Coronary artery (tissue), 2 donors: ENCODE data around the gene DPP10.

ENCODE experiments used
- DNase-seq: peaks from one replicate; pipeline ENCODE4 v3.0.0-alpha.2; 2017; ENCODE audit warnings: low spot score
- H3K27ac ChIP-seq, 2 donors: fragments of 200-600 bp; sonication (generic); one replicate each; pipeline ENCODE4 v1.5.1; 2016 to 2019
- H3K4me3 ChIP-seq: fragments of 200-600 bp; sonication (generic); 2 replicates; pipeline ENCODE4 v1.5.1; 2016; ENCODE audit warnings: mild to moderate bottlenecking, moderate library complexity
- CTCF ChIP-seq: fragments of 200-600 bp; sonication (generic); IDR thresholded peaks from one replicate; pipeline ENCODE4 v1.5.1; 2019; ENCODE audit warnings: antibody characterized with exemption

DPP10 gene

GRCh38 chr2:115219296-115219695 is 776.9 kb downstream of the DPP10 start:
- TF ChIP-seq CTCF = no peak

GRCh38 chr2:115234186-115234585 is 791.7 kb downstream of the DPP10 start:
- TF ChIP-seq CTCF = no peak
- Histone ChIP-seq H3K27ac (no peak overlapping the region), H3K4me3 (no peak overlapping the region)
- no peak for DNase-seq

More at GRCh38 chr2:115219296-115219695, 776.9 kb downstream of the DPP10 start:
- no peak for DNase-seq
- no peak overlapping the region for H3K27ac ChIP-seq
- no peak overlapping the region for H3K4me3 ChIP-seq

- no peak for DNase-seq
- TF ChIP-seq CTCF = no peak
- Histone ChIP-seq H3K27ac (no peak overlapping the region), H3K4me3 (no peak overlapping the region)
Observed at GRCh38 chr2:115234737-115235136, 792.3 kb downstream of the DPP10 start.

- no peak for TF ChIP-seq CTCF
- H3K4me3 ChIP-seq = no peak overlapping the region
- H3K27ac ChIP-seq = no peak overlapping the region
- no peak for DNase-seq
Observed at GRCh38 chr2:115248066-115248465, 805.6 kb downstream of the DPP10 start.

GRCh38 chr2:115277366-115277765 is 834.9 kb downstream of the DPP10 start:
- Histone ChIP-seq H3K4me3 (no peak overlapping the region), H3K27ac (no peak overlapping the region)
- no peak for DNase-seq
- TF ChIP-seq CTCF = no peak

- Histone ChIP-seq H3K27ac (no peak overlapping the region), H3K4me3 (no peak overlapping the region)
- DNase-seq = no peak
- TF ChIP-seq CTCF = no peak
Observed at GRCh38 chr2:115285416-115285815, 843.0 kb downstream of the DPP10 start.

GRCh38 chr2:115290478-115290877 is 848.0 kb downstream of the DPP10 start:
- no peak for TF ChIP-seq CTCF
- Histone ChIP-seq H3K27ac (no peak overlapping the region), H3K4me3 (no peak overlapping the region)
- DNase-seq = no peak
